ENCODE results near the gene RRP9.

GRCh38 chr3:51961011-51961410, 19.3 kb upstream of the RRP9 start:
- TF ChIP-seq EZH2 (IDR thresholded peaks at IDR 0.05) (no peak), POLR2AphosphoS5 (IDR thresholded peaks at IDR 0.05; ENCODE audit: borderline replicate concordance, low read depth, low read length) (no peak)

Measured in SK-N-MC (cell line).